ENCODE measurements around the gene MATCAP1.

The MATCAP1 gene

DNA sequence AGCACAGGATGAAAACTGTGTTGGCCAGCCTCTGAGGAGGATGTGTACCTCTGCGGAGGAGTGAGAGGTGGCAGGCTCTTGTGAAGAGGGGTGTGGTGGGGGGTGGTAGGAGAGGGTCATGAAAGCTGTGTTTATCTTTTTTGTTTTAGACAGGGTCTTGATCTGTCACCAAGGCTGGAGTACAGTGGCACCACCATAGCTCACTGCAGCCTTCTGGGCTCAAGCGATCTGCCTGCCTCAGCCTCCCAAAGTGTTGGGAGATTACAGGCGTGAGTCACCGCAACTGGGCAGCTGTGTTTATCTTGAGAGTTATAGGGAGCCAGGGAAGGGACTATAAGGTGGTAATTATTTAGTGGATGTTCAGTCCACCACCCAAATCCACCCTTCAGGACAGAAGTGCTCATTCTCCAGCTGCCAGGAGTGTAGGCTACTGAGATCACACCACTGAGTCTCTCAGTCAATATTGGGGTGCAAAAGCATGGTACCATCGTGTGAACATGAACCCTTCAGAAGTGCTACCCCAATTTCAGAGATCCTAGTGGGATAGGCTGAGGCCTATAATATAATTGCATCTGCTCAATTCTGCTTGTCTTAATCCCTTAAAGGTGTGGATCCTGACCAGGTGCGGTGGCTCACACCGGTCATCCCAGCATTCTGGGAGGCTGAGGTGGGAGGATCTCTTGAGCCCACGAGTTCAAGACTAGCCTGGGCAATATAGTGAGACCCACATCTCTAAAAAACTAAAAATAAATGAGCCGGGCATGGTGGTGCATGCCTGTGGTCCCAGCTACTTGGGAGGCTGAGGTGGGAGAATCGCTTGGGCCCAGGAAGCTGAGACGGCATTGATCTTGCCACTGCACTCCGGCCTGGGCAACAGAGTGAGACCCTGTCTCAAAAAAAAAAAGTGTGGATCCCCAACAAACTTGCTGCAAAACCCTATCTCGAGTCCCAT is 7.0 kb upstream of the MATCAP1 start:
- no peak for DNase-seq

DNA sequence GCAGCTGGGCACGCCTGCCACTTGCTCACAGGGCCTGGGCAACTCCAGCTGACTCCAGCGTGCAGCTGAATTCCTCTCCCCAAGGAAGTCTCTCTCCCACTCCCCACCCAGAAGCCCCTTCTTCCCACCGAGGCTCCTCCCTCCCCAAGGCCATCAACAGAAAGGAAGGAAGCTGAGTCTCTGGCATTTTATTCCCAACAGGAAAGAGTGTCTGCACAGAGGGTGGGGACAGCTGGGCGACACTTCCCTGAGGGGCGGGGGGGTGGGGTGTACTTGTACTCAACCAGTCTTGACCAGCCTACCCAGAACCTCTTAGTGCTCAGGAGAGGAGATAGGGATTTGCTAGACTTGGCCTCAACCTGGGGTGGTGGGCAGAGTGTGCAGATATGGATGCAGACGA is 6.3 kb upstream of the MATCAP1 start, which contains the start of gene EXOC3L1:
Gene EXOC3L1, minus strand, starts transcription at position 96 of the 400 bp plus-strand sequence. CDS start 460 bp downstream, outside the sequence.
- no peak for DNase-seq

DNA sequence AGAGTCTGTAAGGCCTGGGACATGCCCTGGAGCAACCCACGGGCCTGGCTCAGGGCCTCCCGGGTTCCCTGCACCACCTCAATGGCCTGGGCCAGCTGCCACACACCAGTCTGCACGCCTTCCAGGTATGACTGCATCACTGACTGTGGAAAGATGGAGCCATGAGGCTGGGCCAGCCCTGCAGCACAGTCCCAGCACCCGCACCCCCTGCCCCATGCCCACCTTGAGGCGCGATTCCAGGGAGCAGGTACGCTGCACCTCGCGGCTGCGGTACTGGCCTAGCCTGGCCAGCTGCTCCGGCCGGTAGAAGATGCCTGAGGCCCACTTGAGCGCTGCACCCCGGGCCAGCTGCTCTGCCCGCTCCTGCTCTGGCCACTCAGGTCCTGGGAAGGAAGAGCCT is 5.0 kb upstream of the MATCAP1 start:
- no peak for DNase-seq

DNA sequence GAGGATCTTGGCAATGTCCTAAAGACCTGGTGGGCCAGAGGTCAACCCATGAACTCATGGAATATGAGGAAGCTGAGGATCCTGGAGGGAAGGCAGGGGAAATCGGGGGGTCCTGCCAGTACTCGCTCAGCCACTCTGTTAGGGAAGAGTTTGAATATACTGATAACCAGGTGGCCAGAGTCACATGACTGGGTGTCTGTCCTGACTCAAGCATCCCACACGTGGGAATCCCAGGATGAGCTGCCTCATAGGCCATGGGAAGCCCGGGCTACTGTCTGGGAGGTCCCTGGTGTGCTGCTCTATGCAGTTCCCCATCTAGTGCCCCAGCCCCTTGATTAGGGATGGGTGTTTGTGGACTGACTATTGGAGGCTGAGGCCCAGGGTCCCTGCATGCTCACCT is 4.6 kb upstream of the MATCAP1 start:
- no peak for DNase-seq

GRCh38 chr16:67187175-67187890 is 3.6 kb upstream of the MATCAP1 start:
- DNase-seq: no peak

DNA sequence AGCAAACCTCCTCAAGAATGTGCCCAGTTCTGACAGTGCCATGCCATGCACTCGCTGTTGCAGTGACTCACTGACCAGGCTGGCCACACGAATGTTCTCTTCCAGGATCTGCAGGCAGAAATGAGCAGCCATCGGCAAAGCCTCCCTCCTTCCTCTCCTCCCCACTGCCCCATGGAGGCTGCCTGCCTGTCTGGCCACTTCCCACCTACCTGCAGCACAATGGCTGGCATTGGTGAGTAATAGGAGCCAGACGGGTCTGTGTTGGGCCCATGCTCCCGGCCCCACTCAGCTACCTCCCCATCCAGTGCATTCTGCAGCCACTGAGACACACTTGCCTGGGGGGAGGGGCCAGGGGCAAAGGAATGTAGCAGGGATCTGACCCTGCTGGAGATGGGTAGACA is 2.8 kb upstream of the MATCAP1 start:
- DNase-seq: no peak

GRCh38 chr16:67185651-67186134 is 1.9 kb upstream of the MATCAP1 start:
- no peak for DNase-seq

- DNase-seq: peak; percentile 15 to 20
These were observed 1.4 kb upstream of the MATCAP1 start for GRCh38 chr16:67184995-67185650.

- no peak for DNase-seq
These were observed 761 bp upstream of the MATCAP1 start for GRCh38 chr16:67184453-67184994.

GRCh38 chr16:67183284-67183626 is 508 bp downstream of the MATCAP1 start:
- no peak for DNase-seq

GRCh38 chr16:67182288-67182687 is 1.5 kb downstream of the MATCAP1 start:
- DNase-seq: no peak

- DNase-seq: no peak
These were observed 2.4 kb downstream of the MATCAP1 start for GRCh38 chr16:67181346-67181745.

DNA sequence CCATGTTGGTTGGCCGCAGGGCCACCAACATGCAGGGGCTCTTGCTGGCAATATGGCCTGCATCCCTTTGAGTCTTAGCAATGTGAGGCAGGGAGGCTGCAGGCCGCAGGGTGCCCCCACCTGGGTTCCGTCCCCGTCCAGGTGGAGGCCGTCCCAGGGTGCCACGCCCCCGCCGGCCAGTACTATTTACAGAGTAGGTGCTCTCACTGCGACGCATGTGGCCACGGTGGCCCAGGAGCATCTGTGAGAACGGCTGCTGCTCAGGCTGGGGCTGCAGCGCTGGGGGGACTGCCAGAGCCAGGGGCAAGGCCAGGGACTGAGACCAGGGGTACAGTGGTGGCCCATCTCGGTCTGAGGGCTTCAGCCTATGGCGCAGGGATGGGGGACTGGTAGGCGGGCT is 3.6 kb downstream of the MATCAP1 start:
- DNase-seq: no peak

DNA sequence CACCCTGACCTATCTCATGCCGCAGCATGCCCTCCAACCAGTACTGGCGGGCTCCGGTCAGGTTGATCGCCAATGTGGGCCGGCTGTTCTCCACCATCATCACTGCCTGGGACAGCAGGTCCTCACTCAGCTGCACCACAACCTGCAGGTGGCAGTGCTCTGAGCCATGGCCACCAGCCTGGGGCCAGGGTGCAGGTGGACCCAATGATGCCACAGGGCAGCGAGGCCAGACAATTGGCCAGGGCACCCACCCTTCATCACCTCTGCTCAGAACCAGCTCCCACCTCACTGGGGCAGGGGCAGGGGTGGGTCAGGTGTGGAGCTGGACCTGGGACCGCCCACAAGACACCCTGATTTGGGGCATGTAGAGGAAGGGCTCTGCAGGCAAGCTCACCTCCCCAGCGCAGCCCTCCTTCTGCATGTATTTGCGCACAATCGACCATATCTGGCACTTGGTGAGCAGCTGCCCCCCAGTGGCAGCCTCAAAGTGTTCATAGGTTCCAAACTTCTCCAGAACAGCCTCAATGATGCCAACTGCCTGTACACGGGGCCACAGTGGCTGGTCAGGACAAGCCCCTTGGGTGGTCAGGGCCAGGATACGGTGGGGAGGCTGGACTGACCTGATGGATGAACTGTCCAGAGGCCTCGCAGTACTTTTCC is 4.2 kb downstream of the MATCAP1 start:
- DNase-seq: no peak

GRCh38 chr16:67177743-67178699 is 5.7 kb downstream of the MATCAP1 start:
- peak; percentile 60 to 78 for DNase-seq

DNA sequence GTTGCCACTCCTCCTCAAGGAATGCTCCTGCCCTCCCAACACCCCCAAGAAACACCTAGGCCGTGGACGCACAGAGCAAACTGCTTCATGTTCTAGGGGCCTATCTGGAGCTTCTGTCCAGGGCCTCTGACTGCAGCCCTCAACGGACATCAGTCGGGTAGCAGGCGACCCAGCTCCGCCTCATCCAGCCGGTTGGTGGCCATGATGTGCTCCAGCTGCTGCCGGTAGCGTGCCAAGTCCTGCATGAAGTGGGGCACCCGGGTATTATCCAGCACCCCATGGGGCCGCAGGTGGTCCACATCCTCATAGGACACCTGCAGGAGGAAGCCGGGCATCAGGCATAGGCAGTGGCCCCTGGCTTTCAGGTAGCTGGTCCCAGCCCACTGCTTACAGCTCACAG is 7.1 kb downstream of the MATCAP1 start:
- no peak for DNase-seq

DNA sequence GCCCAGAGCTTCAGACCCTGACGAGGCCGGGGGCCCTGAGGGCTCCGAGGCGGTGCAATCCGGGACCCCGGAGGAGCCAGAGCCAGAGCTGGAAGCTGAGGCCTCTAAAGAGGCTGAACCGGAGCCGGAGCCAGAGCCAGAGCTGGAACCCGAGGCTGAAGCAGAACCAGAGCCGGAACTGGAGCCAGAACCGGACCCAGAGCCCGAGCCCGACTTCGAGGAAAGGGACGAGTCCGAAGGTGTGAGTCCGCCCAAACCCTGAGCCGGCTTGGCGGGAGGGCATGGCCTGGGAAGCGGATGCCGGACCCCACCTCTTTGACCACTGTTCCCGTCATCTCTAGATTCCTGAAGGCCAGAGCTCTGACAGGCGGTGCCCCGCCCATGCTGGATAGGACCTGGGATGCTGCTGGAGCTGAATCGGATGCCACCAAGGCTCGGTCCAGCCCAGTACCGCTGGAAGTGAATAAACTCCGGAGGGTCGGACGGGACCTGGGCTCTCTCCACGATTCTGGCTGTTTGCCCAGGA is 9.0 kb downstream of the MATCAP1 start:
- no peak for DNase-seq

- peak; percentile 33 to 62 for DNase-seq
These were observed 9.7 kb downstream of the MATCAP1 start for GRCh38 chr16:67173808-67174705.

GRCh38 chr16:67173323-67173722 is 10.4 kb downstream of the MATCAP1 start:
- DNase-seq: no peak

All from NCI-H187 (cell line).